GM19193 (cell line): ENCODE data around the gene CLDN9.

Experiments used
- POLR2A ChIP-seq: IDR thresholded peaks from 4 replicates; pipeline ENCODE4 v1.6.1; 2011; ENCODE audit not compliant: insufficient read depth, insufficient read length; ENCODE audit errors: extremely low read depth

CLDN9 gene

GRCh38 chr16:2971985-2972784, 40.5 kb upstream of the CLDN9 start:
- no peak for TF ChIP-seq POLR2A

DNA sequence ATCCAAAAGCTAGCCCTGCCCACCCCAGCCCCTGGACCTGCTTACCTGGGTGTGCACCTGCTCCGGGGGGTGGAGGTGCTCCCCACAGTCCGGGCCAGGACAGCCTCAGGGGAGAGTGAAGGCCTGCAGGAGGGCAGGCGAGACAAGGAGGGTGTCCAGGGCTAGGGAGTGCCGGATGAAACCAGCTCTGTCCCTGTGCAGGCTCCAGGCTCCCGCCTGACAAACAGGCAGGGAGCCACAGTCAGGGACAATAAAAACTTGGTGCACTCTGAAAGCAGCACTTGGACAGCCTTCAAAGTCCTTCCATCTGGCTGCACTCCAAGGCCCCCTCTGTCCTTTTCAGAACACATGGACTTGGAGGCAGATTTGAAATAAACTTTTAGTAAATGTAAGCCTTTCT, 39.6 kb upstream of the CLDN9 start:
- peak; percentile 26 for TF ChIP-seq POLR2A

GRCh38 chr16:2973605-2974318, 39.0 kb upstream of the CLDN9 start:
- TF ChIP-seq POLR2A = no peak

GRCh38 chr16:2974319-2975056, 38.2 kb upstream of the CLDN9 start:
- no peak for TF ChIP-seq POLR2A

GRCh38 chr16:2975161-2975795, 37.4 kb upstream of the CLDN9 start:
- TF ChIP-seq POLR2A = no peak

- TF ChIP-seq POLR2A = no peak
Observed at GRCh38 chr16:2976201-2976600, 36.5 kb upstream of the CLDN9 start.

GRCh38 chr16:2976673-2977072, 36.0 kb upstream of the CLDN9 start:
- TF ChIP-seq POLR2A = no peak

- no peak for TF ChIP-seq POLR2A
Observed at GRCh38 chr16:2977440-2977839, 35.3 kb upstream of the CLDN9 start.

- no peak for TF ChIP-seq POLR2A
Observed at GRCh38 chr16:2979669-2980226, 33.0 kb upstream of the CLDN9 start.

DNA sequence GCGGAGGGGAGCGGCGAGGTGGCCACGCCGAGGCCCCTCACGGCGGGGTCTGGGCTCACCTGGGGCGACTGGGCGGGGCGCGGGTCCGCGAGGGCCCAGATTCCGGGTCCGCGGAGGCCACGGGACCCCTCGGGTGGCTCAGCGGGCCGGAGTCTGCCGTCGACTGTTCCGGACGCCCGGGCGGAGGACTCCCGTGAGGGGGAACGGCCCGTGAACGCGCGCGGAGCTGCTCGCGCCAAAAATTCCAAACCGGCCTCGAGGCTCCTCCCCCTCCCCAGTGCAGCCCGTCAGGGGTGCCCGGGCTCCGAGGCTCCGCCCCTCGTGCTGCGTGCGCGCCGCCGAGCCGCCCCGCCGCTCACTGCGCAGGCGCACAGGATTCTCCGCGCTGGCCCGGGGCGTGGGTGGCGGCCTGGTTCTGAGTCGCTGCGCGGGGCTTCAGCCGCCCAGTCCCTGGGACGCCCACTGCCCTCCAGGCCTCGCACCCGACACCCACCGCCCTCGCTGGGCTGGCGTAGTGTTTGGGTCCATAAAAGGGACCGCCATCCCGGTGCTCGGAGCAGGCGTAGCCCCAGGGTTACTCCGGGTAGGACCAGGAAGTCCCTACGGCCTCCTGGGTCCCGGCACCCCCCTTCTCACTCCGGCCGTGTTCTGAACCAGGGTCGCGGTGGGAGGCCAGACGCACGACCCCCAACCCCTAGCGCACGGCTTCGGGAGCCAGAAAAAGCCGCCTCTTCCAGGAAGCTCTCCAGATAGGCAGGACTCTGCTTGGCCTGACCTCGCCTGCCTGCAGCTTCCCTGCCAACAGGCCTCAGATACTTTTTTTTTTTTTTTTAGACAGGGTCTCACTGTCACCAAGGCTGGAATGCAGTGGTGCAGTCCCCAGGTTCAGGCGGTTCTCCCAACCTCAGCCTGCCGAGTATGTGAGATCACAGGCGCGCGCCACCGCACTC, 32.2 kb upstream of the CLDN9 start, which contains the start of gene PKMYT1:
TSS of gene PKMYT1 (minus strand) at position 220 of the 950 bp plus-strand sequence. CDS start 789 bp downstream, outside the sequence.
- TF ChIP-seq POLR2A = peak; percentile 92

DNA sequence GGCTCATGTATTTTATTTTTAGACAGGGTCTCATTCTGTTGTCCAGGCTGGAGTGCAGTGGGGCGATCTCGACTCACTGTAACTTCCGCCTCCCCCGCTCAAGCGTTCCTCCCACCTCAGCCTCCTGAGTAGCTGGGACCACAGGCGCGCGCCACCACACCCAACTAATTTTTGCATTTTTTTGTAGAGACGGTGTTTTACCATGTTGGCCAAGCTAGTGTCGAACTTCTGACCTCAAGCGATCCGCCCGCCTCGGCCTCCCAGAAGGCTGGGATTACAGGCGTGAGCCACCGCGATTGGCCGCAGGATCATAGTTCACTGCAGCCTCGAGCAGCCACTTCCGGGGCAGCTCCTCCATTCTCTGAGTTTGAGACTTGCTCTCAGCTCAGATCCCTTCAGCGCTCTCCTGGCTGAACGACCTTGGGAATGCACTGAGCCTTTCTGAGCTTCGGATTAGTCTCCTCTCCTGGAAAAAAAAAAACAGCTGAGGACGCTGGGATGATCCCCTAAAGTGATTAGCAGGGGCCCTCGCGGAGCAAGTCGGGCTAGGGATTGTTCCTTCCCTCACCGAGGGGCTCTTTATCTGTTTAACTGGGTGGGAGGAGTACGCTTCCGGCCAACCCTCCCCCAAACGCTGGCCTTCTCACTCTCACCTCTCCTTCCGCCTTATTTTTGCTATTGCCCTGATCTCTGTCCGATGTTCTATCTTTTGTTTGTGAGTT, 31.4 kb upstream of the CLDN9 start:
- TF ChIP-seq POLR2A = no peak

DNA sequence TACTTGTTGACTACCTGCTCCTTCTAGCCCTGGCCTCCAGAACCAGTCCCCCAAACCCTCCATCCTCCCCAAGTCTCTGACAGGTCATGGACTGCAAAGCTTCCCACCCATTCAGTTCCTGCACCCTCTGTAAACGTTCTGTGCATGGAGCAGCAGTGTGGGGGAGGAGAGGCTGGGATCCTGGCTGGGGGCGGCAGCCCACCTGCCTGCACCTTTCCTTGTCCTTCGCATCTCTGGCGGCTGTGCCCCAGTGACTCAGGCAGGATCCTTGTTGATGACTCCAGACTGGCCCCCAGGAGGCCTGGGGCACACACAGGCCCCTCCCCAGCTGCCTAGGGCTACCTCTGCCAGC, 30.8 kb upstream of the CLDN9 start:
- TF ChIP-seq POLR2A = no peak

DNA sequence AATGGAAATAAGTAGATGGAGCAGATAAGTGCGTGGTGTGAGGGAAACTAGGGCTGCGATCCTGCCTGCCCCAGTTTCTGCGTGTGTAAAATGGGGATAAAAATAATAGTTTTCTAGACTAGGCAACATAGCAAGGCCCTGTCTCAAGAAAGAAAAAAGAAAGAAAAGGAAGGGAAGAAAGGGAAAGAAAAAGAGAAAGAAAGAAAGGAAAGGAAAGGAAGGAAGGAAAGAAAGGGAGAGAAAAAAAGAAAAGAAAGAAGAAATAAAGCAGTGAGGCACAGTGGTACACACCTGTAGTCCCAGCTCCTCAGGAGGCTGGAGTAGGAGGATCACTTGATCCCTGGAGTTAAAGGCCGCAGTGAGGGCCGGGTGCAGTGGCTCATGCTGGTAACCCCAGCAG, 30.3 kb upstream of the CLDN9 start:
- no peak for TF ChIP-seq POLR2A

- no peak for TF ChIP-seq POLR2A
Observed at GRCh38 chr16:2983706-2984136, 29.0 kb upstream of the CLDN9 start.

GRCh38 chr16:2985462-2985861, 27.3 kb upstream of the CLDN9 start:
- no peak for TF ChIP-seq POLR2A
